ENCODE results near the gene HOTAIR. TPM values are rescaled to one million over a fixed set of nuclear protein-coding genes. Genes with fewer than 3 reads are reported as not detected.

The HOTAIR gene
- total RNA-seq, 1 donor from 2014 or later, result not detected

DNA sequence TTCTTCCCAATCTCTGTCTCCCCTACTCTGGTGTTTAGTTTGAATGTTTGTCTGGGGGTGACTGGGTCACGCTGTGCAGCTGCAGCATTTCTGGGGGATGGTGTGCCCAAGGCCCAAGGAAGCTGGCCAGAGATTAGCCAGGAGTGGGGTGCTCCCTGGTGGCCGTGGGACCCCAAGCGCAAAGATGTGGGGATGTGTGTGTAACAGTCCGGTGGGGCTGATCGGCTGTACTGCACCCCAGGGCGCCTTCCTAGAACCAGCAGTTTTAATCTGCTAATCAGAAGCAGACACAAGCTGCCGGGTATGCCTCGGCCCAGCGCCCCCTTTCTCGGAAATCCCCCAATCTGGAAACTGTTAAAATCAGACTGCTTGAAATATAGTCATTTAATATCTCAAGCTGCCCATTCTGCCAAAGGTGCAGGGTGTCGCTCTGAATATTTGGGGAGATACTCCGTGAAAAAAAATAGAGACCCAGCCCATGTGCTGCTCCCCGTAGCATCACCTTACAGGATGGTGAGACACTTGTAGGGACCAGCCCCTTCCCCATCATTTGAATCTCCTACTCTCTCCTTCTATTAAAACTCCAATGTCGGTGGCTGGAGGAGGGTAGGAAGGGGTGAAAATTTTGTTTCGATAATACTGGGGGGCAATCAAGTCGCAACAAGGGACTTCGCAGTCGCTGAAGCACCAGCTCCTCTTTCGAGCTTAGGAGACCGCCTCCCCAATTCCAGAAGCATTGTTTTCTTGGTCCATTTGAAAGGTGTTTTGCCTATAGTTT is 29.5 kb upstream of the HOTAIR start:
- H3K4me3 ChIP-seq, result no peak overlapping the region
- intact Hi-C loops (cut with DNase I), result no loop called here

DNA sequence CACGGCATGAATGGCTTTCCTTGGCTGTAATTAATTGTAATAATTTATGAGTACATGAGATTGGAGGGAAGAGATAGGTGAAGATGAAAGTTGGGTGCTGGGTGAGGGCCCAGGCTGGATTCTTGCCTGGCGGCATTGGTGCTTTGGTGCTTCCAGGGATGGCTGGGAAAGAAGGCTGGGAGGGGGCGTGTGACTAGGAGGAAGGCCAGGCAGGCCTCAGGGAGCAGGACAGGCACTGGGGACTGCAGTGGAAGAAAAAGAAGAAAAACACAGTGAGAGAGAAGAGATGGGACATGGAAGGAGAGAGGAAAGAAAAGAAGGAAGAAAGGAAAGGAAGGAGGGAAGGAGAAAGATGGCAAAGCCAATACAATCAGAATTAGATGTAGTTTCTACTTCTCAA is 28.9 kb upstream of the HOTAIR start:
- Histone ChIP-seq H3K36me3 (no peaks in the 10 kb centered on the region), H3K27ac (no peak overlapping the region), H3K4me1 (peaks cover 13% of the 10 kb centered on the region), H3K4me3 (no peak overlapping the region), H3K9me3 (no peaks in the 10 kb centered on the region), H3K27me3 (peaks cover 95% of the 10 kb centered on the region)
- TF ChIP-seq, protein P1, sequence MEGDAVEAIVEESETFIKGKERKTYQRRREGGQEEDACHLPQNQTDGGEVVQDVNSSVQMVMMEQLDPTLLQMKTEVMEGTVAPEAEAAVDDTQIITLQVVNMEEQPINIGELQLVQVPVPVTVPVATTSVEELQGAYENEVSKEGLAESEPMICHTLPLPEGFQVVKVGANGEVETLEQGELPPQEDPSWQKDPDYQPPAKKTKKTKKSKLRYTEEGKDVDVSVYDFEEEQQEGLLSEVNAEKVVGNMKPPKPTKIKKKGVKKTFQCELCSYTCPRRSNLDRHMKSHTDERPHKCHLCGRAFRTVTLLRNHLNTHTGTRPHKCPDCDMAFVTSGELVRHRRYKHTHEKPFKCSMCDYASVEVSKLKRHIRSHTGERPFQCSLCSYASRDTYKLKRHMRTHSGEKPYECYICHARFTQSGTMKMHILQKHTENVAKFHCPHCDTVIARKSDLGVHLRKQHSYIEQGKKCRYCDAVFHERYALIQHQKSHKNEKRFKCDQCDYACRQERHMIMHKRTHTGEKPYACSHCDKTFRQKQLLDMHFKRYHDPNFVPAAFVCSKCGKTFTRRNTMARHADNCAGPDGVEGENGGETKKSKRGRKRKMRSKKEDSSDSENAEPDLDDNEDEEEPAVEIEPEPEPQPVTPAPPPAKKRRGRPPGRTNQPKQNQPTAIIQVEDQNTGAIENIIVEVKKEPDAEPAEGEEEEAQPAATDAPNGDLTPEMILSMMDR (IDR thresholded peaks at IDR 0.05), result no peak
- no peak for DNase-seq
- no peak for ATAC-seq
- intact Hi-C loops (cut with DNase I), result no loop called here

More for the DNA sequence above, 29.5 kb upstream of the HOTAIR start:
- peaks cover 15% of the 10 kb centered on the region for H3K4me1 ChIP-seq
- H3K9me3 ChIP-seq, result no peaks in the 10 kb centered on the region
- ATAC-seq (no peak), DNase-seq (no peak)
- peaks cover 91% of the 10 kb centered on the region for H3K27me3 ChIP-seq
- no peak overlapping the region for H3K27ac ChIP-seq
- H3K36me3 ChIP-seq, result no peaks in the 10 kb centered on the region
- TF ChIP-seq, protein P1 (IDR thresholded peaks at IDR 0.05), result no peak

DNA sequence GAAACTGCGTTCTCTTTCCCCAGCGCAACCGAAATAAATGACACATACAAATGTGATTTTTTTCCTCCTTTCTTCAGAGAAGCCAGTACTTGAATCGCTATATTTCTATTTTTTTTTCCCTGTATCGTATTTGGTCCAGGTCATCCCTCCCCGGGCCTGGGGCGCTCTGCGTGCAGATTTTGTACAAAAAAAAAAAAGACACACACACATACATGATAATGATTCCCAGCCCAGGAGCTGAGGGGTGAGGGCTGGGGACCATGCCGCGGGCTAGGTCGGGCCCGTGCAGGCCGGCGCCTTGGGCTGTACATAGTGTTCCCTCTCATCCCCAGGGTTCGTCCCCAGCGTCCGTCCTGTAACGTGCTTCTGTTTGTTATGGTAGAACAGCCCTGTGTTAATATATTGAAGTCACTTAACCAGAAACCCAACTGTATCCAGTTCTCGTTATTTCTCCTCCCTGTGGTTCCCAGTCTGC is 28.2 kb upstream of the HOTAIR start:
- intact Hi-C loops (cut with DNase I), result no loop called here
- Histone ChIP-seq H3K27me3 (peaks cover 96% of the 10 kb centered on the region), H3K36me3 (no peaks in the 10 kb centered on the region), H3K4me1 (peaks cover 13% of the 10 kb centered on the region), H3K4me3 (no peak overlapping the region), H3K9me3 (no peaks in the 10 kb centered on the region), H3K27ac (no peak overlapping the region)
- DNase-seq, result no peak
- ATAC-seq, result no peak
- TF ChIP-seq, protein P1 (IDR thresholded peaks at IDR 0.05), result no peak

DNA sequence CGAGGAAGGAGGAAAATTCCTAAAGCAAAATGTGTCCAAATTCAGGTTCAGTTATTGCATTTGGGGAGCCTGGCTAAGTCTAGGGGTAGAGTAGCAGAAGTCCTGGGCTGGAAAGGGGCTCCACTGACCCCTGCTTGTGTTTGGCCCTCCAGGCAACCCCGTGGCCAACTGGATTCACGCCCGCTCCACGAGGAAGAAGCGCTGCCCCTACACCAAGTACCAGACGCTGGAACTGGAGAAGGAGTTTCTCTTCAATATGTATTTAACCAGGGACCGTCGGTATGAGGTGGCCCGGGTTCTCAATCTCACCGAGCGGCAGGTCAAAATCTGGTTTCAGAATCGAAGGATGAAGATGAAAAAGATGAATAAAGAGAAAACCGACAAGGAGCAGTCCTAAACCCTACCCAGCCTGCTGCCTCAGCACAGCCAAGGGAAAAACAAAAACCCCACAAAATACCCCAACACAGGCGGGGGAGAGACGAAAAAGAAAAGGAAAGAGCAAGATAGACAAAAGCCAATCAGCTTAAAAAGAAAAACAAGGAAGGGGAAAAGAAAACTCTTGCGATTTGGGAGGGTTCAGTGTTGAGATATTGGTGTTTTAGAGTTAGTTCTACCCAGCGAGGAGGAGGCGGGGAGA is 27.6 kb upstream of the HOTAIR start:
- Histone ChIP-seq H3K27me3 (peaks cover 96% of the 10 kb centered on the region), H3K36me3 (no peaks in the 10 kb centered on the region), H3K9me3 (no peaks in the 10 kb centered on the region), H3K27ac (no peak overlapping the region), H3K4me1 (peaks cover 13% of the 10 kb centered on the region), H3K4me3 (no peak overlapping the region)
- ATAC-seq (no peak), DNase-seq (no peak)
- intact Hi-C loops (cut with DNase I), result no loop called here
- TF ChIP-seq, protein P1 (IDR thresholded peaks at IDR 0.05), result no peak

GRCh38 chr12:54001283-54002187 is 26.8 kb upstream of the HOTAIR start:
- no peak overlapping the region for H3K4me3 ChIP-seq
- peaks cover 11% of the 10 kb centered on the region for H3K4me1 ChIP-seq
- H3K9me3 ChIP-seq, result no peaks in the 10 kb centered on the region
- DNase-seq, result no peak
- intact Hi-C loops (cut with DNase I), result no loop called here
- peaks cover 96% of the 10 kb centered on the region for H3K27me3 ChIP-seq
- TF ChIP-seq, protein P1 (IDR thresholded peaks at IDR 0.05), result no peak
- H3K27ac ChIP-seq, result no peak overlapping the region
- no peaks in the 10 kb centered on the region for H3K36me3 ChIP-seq
- ATAC-seq, result no peak

All from upper lobe of right lung (tissue), 1 donor.